ENCODE measurements around the gene CFAP61. TPM values are rescaled to one million over a fixed set of nuclear protein-coding genes. Genes with fewer than 3 reads are reported as not detected.

Gene CFAP61
- total RNA-seq, 1 experiment from 2014 or later = 0.61 TPM

GRCh38 chr20:20219016-20219415 lies 166.7 kb downstream of the CFAP61 start (continued):
- TF ChIP-seq ATF3 (CRISPR knock-in tag; conservative IDR thresholded peaks at IDR 0.05) = no peak
- TF ChIP-seq ETV6 (CRISPR knock-in tag; IDR thresholded peaks at IDR 0.05) = no peak
- TF ChIP-seq E2F4 (CRISPR knock-in tag; IDR thresholded peaks at IDR 0.05; ENCODE audit: borderline replicate concordance, low read depth) = no peak
- TF ChIP-seq FOXP4 (CRISPR knock-in tag; IDR thresholded peaks at IDR 0.05) = no peak
- no peak for TF ChIP-seq RORB (CRISPR knock-in tag; IDR thresholded peaks at IDR 0.05)
- TF ChIP-seq ZBTB21 (CRISPR knock-in tag; IDR thresholded peaks at IDR 0.05; ENCODE audit: borderline replicate concordance) = no peak
- TF ChIP-seq NR1H2 (CRISPR knock-in tag; IDR thresholded peaks at IDR 0.05) = no peak

GRCh38 chr20:20220134-20220533 lies 167.8 kb downstream of the CFAP61 start:
- Mint-ChIP-seq H3K9me3 (peaks cover 23% of the 10 kb centered on the region), H3K36me3 (peaks cover 16% of the 10 kb centered on the region), H3K4me3 (no peak overlapping the region), H3K4me1 (peaks cover 24% of the 10 kb centered on the region), H3K27ac (no peak overlapping the region), H3K27me3 (ENCODE audit: low read depth) (no peaks in the 10 kb centered on the region)
- CTCF ChIA-PET = interaction anchor here (2.9 kb wide), 1 partner anchor 17 kb away, joined by 10 read pairs; no protein-coding TSS in a partner anchor
- POLR2A ChIA-PET = no interaction called here
- no peak for DNase-seq (ENCODE audit: low spot score)
- TF ChIP-seq E2F4 (CRISPR knock-in tag; IDR thresholded peaks at IDR 0.05; ENCODE audit: borderline replicate concordance, low read depth) = no peak
- TF ChIP-seq ZNF121 (CRISPR knock-in tag; IDR thresholded peaks at IDR 0.05) = no peak
- no peak for TF ChIP-seq CREB1 (CRISPR knock-in tag; IDR thresholded peaks at IDR 0.05)
- TF ChIP-seq ZNF263 (CRISPR knock-in tag; IDR thresholded peaks at IDR 0.05; ENCODE audit: low read depth) = no peak
- no peak for TF ChIP-seq OVOL2 (CRISPR knock-in tag; IDR thresholded peaks at IDR 0.05; ENCODE audit: borderline replicate concordance)
- no peak for TF ChIP-seq ZBTB43 (CRISPR knock-in tag; IDR thresholded peaks at IDR 0.05)
- TF ChIP-seq E2F1 (CRISPR knock-in tag; IDR thresholded peaks at IDR 0.05) = no peak
- no peak for TF ChIP-seq ESRRA (CRISPR knock-in tag; IDR thresholded peaks at IDR 0.05; ENCODE audit: borderline replicate concordance)
- TF ChIP-seq TP53 (CRISPR knock-in tag; IDR thresholded peaks at IDR 0.05) = no peak
- TF ChIP-seq MXD4 (CRISPR knock-in tag; IDR thresholded peaks at IDR 0.05; ENCODE audit: borderline replicate concordance) = no peak
- TF ChIP-seq PREB (CRISPR knock-in tag; IDR thresholded peaks at IDR 0.05; ENCODE audit: borderline replicate concordance) = no peak
- no peak for TF ChIP-seq FOXP1 (CRISPR knock-in tag; IDR thresholded peaks at IDR 0.05; ENCODE audit: borderline replicate concordance)
- TF ChIP-seq ZNF512 (CRISPR knock-in tag; IDR thresholded peaks at IDR 0.05; ENCODE audit: borderline replicate concordance) = no peak
- ATAC-seq = no peak
